HUES6 (cell line): ENCODE measurements around the gene LCLAT1.

Experiments used
- H3K27ac ChIP-seq: 2 replicates; pipeline ENCODE4 v1.7.0; 2013; ENCODE audit warnings: low read depth, mild to moderate bottlenecking, low read length, inconsistent platforms
- H3K27me3 ChIP-seq: 2 replicates; pipeline ENCODE4 v1.6.1; 2013; ENCODE audit warnings: low read length; ENCODE audit not compliant: control insufficient read depth, insufficient read depth
- H3K36me3 ChIP-seq: 2 replicates; pipeline ENCODE4 v1.6.1; 2013; ENCODE audit warnings: low read length; ENCODE audit not compliant: control insufficient read depth, insufficient read depth
- H3K4me1 ChIP-seq: 2 replicates; pipeline ENCODE4 v1.6.1; 2013; ENCODE audit warnings: low read length; ENCODE audit not compliant: control insufficient read depth, insufficient read depth
- H3K4me3 ChIP-seq: 2 replicates; pipeline ENCODE4 v1.5.1; 2013; ENCODE audit warnings: low read depth, low read length
- H3K9ac ChIP-seq: one replicate; pipeline ENCODE4 v1.6.1; 2013; ENCODE audit warnings: mild to moderate bottlenecking, low read length
- H3K9me3 ChIP-seq: 2 replicates; pipeline ENCODE4 v1.6.1; 2013; ENCODE audit warnings: low read depth, low read length; ENCODE audit not compliant: control insufficient read depth, insufficient read depth

The LCLAT1 gene

GRCh38 chr2:30443081-30443480, 4.0 kb upstream of the LCLAT1 start:
- no peak overlapping the region for H3K4me3 ChIP-seq
- H3K27ac ChIP-seq, result no peak overlapping the region
- no peaks in the 10 kb centered on the region for H3K36me3 ChIP-seq
- H3K9me3 ChIP-seq, result no peaks in the 10 kb centered on the region
- H3K4me1 ChIP-seq, result peaks cover 5% of the 10 kb centered on the region
- H3K27me3 ChIP-seq, result peaks cover 4% of the 10 kb centered on the region; the same call in 1 of the 2 replicates
- no peak overlapping the region for H3K9ac ChIP-seq

DNA sequence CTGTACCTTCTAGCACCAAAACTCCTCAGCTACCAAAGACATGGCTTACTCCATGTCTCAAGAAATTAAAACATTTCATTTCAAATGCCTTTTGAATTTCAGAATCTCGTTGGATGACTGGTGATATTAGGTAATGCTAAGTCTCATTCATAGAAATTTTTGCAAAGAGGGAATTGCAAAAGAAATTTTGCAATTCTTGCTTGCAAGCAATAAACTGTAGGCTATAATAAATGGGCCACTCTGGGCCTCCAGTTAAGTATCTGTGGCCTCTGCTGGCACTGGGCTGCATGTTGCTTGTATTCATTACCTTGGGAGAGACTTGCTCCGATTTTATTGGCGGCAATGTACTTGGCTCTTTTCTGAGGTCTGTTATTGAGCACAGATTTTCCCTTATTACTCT, 2.8 kb upstream of the LCLAT1 start:
- Histone ChIP-seq H3K27me3 (peaks cover 4% of the 10 kb centered on the region; the same call in 1 of the 2 replicates), H3K4me1 (peaks cover 11% of the 10 kb centered on the region), H3K9ac (no peak overlapping the region), H3K36me3 (no peaks in the 10 kb centered on the region), H3K9me3 (no peaks in the 10 kb centered on the region), H3K4me3 (no peak overlapping the region), H3K27ac (no peak overlapping the region)

GRCh38 chr2:30445266-30445821, 1.7 kb upstream of the LCLAT1 start:
- Histone ChIP-seq H3K27ac (no peak overlapping the region), H3K27me3 (peaks cover 4% of the 10 kb centered on the region; the same call in 1 of the 2 replicates), H3K4me1 (peaks cover 11% of the 10 kb centered on the region), H3K9me3 (no peaks in the 10 kb centered on the region), H3K9ac (no peak overlapping the region), H3K4me3 (no peak overlapping the region), H3K36me3 (no peaks in the 10 kb centered on the region)

GRCh38 chr2:30446602-30447148, 371 bp upstream of the LCLAT1 start:
- Histone ChIP-seq H3K9me3 (no peaks in the 10 kb centered on the region), H3K27ac (peak overlapping the region; percentile 75)

DNA sequence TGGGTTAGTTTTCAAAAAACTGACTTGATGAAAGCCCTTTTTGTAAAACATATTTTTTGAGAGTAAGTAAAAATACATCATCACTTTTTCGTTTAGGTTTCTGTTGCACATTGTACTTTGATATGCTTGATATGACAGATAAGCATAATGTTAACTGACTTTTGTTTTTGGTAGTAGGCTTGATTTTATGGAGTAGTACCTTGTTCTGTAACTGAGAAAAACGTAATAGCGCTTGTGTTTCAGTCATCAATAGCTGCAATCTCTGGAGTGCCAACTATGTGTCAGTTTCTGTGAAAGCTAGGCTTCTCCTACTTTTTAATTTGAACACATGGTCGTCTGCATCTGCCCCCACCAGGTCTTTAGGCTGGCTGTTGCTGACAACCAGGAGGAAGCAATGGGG, 1.3 kb downstream of the LCLAT1 start:
- Histone ChIP-seq H3K9me3 (no peaks in the 10 kb centered on the region), H3K4me1 (peaks cover 18% of the 10 kb centered on the region), H3K4me3 (peak overlapping the region; percentile 97), H3K27ac (no peak overlapping the region), H3K36me3 (0 out of 2 replicates have a peak, but pooled peaks cover 2% of the 10 kb centered on the region), H3K27me3 (peaks cover 4% of the 10 kb centered on the region; the same call in 1 of the 2 replicates), H3K9ac (no peak overlapping the region)

More at GRCh38 chr2:30446602-30447148, 371 bp upstream of the LCLAT1 start:
- H3K9ac ChIP-seq, result peak overlapping the region; percentile 88
- H3K36me3 ChIP-seq, result 0 out of 2 replicates have a peak, but pooled peaks cover 2% of the 10 kb centered on the region
- H3K4me1 ChIP-seq, result peaks cover 11% of the 10 kb centered on the region
- H3K27me3 ChIP-seq, result peaks cover 4% of the 10 kb centered on the region; the same call in 1 of the 2 replicates
- peak overlapping the region; percentile 97 for H3K4me3 ChIP-seq

GRCh38 chr2:30448866-30449265, 1.8 kb downstream of the LCLAT1 start:
- Histone ChIP-seq H3K4me1 (peaks cover 18% of the 10 kb centered on the region), H3K36me3 (0 out of 2 replicates have a peak, but pooled peaks cover 2% of the 10 kb centered on the region), H3K27me3 (peaks cover 4% of the 10 kb centered on the region; the same call in 1 of the 2 replicates), H3K27ac (no peak overlapping the region), H3K4me3 (0 out of 2 replicates have a peak overlapping the region, but pooled peaks have one; percentile 1), H3K9ac (no peak overlapping the region), H3K9me3 (no peaks in the 10 kb centered on the region)

- Histone ChIP-seq H3K4me1 (peaks cover 18% of the 10 kb centered on the region), H3K4me3 (no peak overlapping the region), H3K9me3 (no peaks in the 10 kb centered on the region), H3K9ac (no peak overlapping the region), H3K36me3 (0 out of 2 replicates have a peak, but pooled peaks cover 2% of the 10 kb centered on the region), H3K27me3 (peaks cover 4% of the 10 kb centered on the region; the same call in 1 of the 2 replicates), H3K27ac (no peak overlapping the region)
These were observed 3.0 kb downstream of the LCLAT1 start for GRCh38 chr2:30450025-30450424.

GRCh38 chr2:30453498-30453897, 6.5 kb downstream of the LCLAT1 start:
- no peaks in the 10 kb centered on the region for H3K27me3 ChIP-seq
- H3K9me3 ChIP-seq, result peaks cover 4% of the 10 kb centered on the region
- 0 out of 2 replicates have a peak, but pooled peaks cover 2% of the 10 kb centered on the region for H3K36me3 ChIP-seq
- peaks cover 35% of the 10 kb centered on the region for H3K4me1 ChIP-seq
- no peak overlapping the region for H3K27ac ChIP-seq
- no peak overlapping the region for H3K9ac ChIP-seq
- H3K4me3 ChIP-seq, result no peak overlapping the region

- Histone ChIP-seq H3K9me3 (peaks cover 4% of the 10 kb centered on the region), H3K4me3 (no peak overlapping the region), H3K4me1 (peaks cover 40% of the 10 kb centered on the region), H3K27me3 (no peaks in the 10 kb centered on the region), H3K27ac (no peak overlapping the region), H3K36me3 (0 out of 2 replicates have a peak, but pooled peaks cover 3% of the 10 kb centered on the region), H3K9ac (no peak overlapping the region)
These were observed 7.5 kb downstream of the LCLAT1 start for GRCh38 chr2:30454571-30454970.

DNA sequence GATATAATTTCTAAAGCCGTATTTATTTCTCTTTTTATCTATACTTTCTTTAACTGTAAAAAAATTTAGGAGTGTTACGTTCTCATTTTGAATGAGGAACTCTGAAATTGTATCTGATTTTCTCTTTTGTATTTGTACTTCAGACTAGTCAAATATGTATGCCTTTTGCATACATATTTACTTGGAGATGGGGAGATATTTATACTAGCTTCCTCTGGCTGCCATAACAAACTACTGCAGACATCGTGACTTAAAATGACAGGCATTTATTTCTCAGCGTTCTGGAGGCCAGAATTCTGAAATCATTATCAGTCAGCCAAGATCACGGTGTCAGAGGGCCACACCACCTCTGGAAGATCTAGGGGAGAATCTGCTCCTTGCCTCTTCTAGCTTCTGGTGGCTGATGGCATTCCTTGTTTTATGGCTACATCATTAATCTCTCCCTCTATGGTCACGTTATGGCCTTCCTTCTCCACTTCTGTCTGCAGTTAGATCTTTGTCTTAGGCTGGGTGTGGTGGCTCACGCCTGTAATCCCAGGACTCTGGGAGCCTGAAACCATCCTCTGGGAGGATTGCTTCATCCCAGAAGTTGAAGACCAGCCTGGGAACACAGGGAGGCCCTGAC, 8.2 kb downstream of the LCLAT1 start:
- Histone ChIP-seq H3K9me3 (peaks cover 4% of the 10 kb centered on the region), H3K4me3 (no peak overlapping the region), H3K27me3 (no peaks in the 10 kb centered on the region), H3K4me1 (peaks cover 40% of the 10 kb centered on the region), H3K36me3 (0 out of 2 replicates have a peak, but pooled peaks cover 5% of the 10 kb centered on the region), H3K9ac (no peak overlapping the region), H3K27ac (no peak overlapping the region)

DNA sequence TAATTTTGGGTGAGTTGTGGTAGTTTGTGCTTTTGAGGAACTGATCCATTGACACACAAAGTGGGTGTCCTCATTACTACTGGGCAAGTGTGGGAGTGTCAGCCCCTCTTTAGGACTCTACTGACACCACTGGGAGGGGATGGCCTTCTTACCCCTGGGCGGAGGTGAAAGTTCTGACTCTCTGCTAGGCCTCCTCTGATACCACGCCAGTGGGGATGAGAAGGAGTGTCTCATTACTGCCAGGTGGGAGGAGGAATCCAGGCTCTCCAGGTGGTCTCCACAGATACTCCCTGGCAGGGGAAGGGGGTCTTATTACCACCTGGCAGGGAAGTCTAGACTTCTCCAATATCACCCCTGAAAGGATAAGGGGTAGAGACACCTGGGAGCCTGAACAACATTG, 9.1 kb downstream of the LCLAT1 start:
- H3K9ac ChIP-seq, result no peak overlapping the region
- H3K27ac ChIP-seq, result no peak overlapping the region
- no peaks in the 10 kb centered on the region for H3K27me3 ChIP-seq
- H3K4me3 ChIP-seq, result no peak overlapping the region; the same call in 1 of the 2 replicates
- H3K36me3 ChIP-seq, result 0 out of 2 replicates have a peak, but pooled peaks cover 3% of the 10 kb centered on the region
- peaks cover 4% of the 10 kb centered on the region for H3K9me3 ChIP-seq
- peaks cover 40% of the 10 kb centered on the region for H3K4me1 ChIP-seq
